GM19099 (cell line): Measurements from ENCODE around the gene SEMA6C.

Experiments used
- POLR2A ChIP-seq: IDR thresholded peaks from 3 replicates; pipeline ENCODE4 v1.6.1; 2011; ENCODE audit warnings: low read depth; ENCODE audit not compliant: insufficient read length; ENCODE audit errors: extremely low read depth

Gene SEMA6C

DNA sequence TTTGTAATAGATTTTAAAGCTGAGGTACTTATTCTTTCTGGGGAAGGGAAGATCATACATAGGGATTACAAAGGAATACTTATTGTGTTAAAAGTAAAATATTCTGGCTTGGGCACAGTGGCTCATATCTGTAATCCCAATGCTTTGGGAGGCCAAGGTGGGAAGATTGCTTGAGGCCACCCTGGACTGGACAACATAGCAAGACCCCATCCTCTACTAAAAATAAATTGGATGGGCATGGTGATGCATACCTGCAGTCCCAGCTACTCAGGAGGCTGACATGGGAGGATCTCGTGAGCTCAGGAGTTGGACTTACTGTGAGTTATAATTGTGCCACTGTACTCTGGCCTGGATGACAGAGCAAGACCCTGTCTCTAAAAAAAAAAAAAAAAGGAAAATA is 48.3 kb downstream of the SEMA6C start:
- no peak for TF ChIP-seq POLR2A

DNA sequence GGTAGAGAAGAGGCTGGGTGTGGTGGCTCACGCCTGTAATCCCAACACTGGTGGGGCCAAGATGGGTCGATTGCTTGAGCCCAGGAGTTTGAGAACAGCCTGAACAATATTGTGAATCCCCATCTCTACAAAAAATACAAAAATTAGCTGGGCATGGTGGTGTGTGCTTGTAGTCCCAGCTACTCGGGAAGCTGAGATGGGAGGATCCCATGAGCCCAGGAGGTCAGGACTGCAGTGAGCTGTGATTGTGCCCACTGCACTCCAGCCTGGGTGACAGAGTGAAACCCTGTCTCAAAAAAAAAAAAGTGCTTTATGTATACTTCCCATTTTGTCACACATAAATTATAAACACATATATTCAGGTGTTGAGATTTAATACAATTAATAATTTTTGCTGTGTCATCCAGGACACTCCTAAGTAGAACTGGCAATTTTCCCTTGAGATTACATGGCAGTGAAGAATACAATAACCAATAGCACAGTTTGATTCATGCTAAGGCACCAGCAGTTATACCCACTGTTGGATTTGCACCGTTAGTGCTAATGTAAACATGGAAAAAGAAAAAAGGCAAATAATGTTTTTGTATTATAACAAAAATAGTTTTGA is 60.4 kb downstream of the SEMA6C start:
- TF ChIP-seq POLR2A: no peak
